GM12873 (cell line): ENCODE data around the gene ZNF597.

Source experiments
- CTCF ChIP-seq: IDR thresholded peaks from 2 replicates; pipeline ENCODE4 v1.5.1; 2012; ENCODE audit warnings: low read depth, mild to moderate bottlenecking, moderate library complexity, low read length, control low read depth; ENCODE audit not compliant: insufficient read depth; ENCODE audit errors: missing control alignments

The ZNF597 gene

GRCh38 chr16:3479654-3480216, 36.4 kb upstream of the ZNF597 start:
- no peak for TF ChIP-seq CTCF

- TF ChIP-seq CTCF: no peak
These were observed 35.1 kb upstream of the ZNF597 start for GRCh38 chr16:3478242-3478925.

- TF ChIP-seq CTCF: no peak
These were observed 33.1 kb upstream of the ZNF597 start for GRCh38 chr16:3476409-3476808.

- no peak for TF ChIP-seq CTCF
These were observed 32.5 kb upstream of the ZNF597 start for GRCh38 chr16:3475604-3476375.

GRCh38 chr16:3474136-3474779, 31.0 kb upstream of the ZNF597 start:
- TF ChIP-seq CTCF: no peak

GRCh38 chr16:3472878-3473595, 29.7 kb upstream of the ZNF597 start:
- no peak for TF ChIP-seq CTCF
